ENCODE data around the gene IFT22.
"Not testable (repeated sequence)": the region's sequence is repeated elsewhere in the genome, so short reads cannot be mapped to it uniquely, and the experiment has no call there.

Gene IFT22

DNA sequence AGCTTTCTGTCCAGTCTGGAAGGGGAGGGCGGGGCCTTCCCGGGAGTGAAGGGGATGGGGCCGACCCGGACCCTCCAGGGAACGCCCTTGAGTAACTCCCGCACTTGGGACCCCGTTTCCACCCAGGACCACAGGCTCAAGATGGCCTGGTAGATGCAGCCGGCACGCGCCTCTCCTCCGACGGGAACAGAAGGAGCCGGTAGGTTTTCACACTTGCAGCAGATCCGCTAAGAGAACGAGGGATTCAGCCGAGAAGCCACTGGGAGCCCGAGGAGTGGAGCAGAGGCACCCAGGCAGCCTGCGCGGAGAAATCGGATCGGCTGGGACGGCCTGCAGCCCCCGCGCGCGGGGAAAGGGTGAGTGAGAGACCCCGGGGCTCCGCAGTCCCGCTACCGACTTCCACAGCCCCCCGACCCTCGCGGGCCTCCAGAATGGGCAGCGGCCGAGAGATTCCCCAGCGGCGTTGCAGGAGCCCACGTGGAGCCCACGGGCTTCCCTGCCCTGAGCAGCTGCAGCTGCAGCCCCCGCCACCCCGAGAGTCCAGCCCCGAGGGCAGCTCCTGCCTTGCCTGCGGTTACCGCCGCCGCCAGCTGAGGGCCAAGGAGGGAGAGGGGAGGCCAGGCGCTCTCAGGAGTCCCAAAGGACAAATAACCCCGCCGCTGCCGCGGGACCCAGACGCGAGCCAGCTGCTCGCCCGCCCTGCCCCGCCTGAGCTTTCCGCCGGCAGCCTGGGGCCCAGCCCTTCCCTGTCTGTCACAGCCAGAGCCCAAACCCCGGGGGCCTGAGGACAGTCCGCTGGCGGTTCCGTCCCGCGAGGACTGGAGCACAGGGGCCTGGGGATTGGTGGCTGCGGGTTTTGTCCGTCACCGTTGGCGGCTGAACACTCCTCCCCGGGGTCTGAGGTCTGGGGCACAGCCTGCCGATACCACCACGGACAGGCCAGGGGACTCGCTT lies 21.8 kb downstream of the IFT22 start:
- Histone ChIP-seq H3K9ac (ENCODE audit: insufficient read length, low read depth) (peak overlapping the region; percentile 32), H3K36me3 (ENCODE audit: insufficient read depth, insufficient read length, low read length) (no peaks in the 10 kb centered on the region), H3K9me3 (ENCODE audit: insufficient read depth, low read length) (peaks cover 17% of the 10 kb centered on the region), H3K27me3 (ENCODE audit: insufficient read depth, insufficient read length) (no peaks in the 10 kb centered on the region), H3K4me3 (ENCODE audit: insufficient read length, low read depth) (peak overlapping the region; percentile 11), H3K4me1 (ENCODE audit: insufficient read depth, insufficient read length) (no peaks in the 10 kb centered on the region)
- DNase-seq (ENCODE audit: low read depth, low spot score): no peak
- TF ChIP-seq SUZ12 (IDR thresholded peaks at IDR 0.05; ENCODE audit: extremely low read depth, insufficient read depth, insufficient read length): no peak
- TF ChIP-seq ZNF274 (IDR thresholded peaks at IDR 0.05; ENCODE audit: low read depth, low read length): no peak
- TF ChIP-seq YY1 (IDR thresholded peaks at IDR 0.05; ENCODE audit: insufficient read depth, insufficient read length): no peak

- no peaks in the 10 kb centered on the region for H3K9me3 ChIP-seq (ENCODE audit: insufficient read depth, low read length)
- H3K9ac ChIP-seq (ENCODE audit: insufficient read length, low read depth): peak overlapping the region; percentile 12
- no peaks in the 10 kb centered on the region for H3K36me3 ChIP-seq (ENCODE audit: insufficient read depth, insufficient read length, low read length)
- no peaks in the 10 kb centered on the region for H3K4me1 ChIP-seq (ENCODE audit: insufficient read depth, insufficient read length)
- no peak for TF ChIP-seq ZNF274 (IDR thresholded peaks at IDR 0.05; ENCODE audit: low read depth, low read length)
- TF ChIP-seq YY1 (IDR thresholded peaks at IDR 0.05; ENCODE audit: insufficient read depth, insufficient read length): no peak
- no peak for TF ChIP-seq SUZ12 (IDR thresholded peaks at IDR 0.05; ENCODE audit: extremely low read depth, insufficient read depth, insufficient read length)
- no peak for DNase-seq (ENCODE audit: low read depth, low spot score)
- no peaks in the 10 kb centered on the region for H3K27me3 ChIP-seq (ENCODE audit: insufficient read depth, insufficient read length)
- no peak overlapping the region for H3K4me3 ChIP-seq (ENCODE audit: insufficient read length, low read depth)
These were observed 26.8 kb downstream of the IFT22 start for GRCh38 chr7:101294832-101295121.

GRCh38 chr7:101294039-101294831 lies 27.4 kb downstream of the IFT22 start:
- no peak for TF ChIP-seq YY1 (IDR thresholded peaks at IDR 0.05; ENCODE audit: insufficient read depth, insufficient read length)
- no peak for TF ChIP-seq SUZ12 (IDR thresholded peaks at IDR 0.05; ENCODE audit: extremely low read depth, insufficient read depth, insufficient read length)
- no peak for TF ChIP-seq ZNF274 (IDR thresholded peaks at IDR 0.05; ENCODE audit: low read depth, low read length)
- peak overlapping the region; percentile 12 for H3K9ac ChIP-seq (ENCODE audit: insufficient read length, low read depth)
- no peaks in the 10 kb centered on the region for H3K9me3 ChIP-seq (ENCODE audit: insufficient read depth, low read length)
- peak; percentile 99 for DNase-seq (ENCODE audit: low read depth, low spot score)
- no peaks in the 10 kb centered on the region for H3K27me3 ChIP-seq (ENCODE audit: insufficient read depth, insufficient read length)
- no peaks in the 10 kb centered on the region for H3K4me1 ChIP-seq (ENCODE audit: insufficient read depth, insufficient read length)
- no peaks in the 10 kb centered on the region for H3K36me3 ChIP-seq (ENCODE audit: insufficient read depth, insufficient read length, low read length)
- H3K4me3 ChIP-seq (ENCODE audit: insufficient read length, low read depth): no peak overlapping the region

- H3K9me3 ChIP-seq (ENCODE audit: insufficient read depth, low read length); H3K4me1 ChIP-seq (ENCODE audit: insufficient read depth, insufficient read length); H3K27me3 ChIP-seq (ENCODE audit: insufficient read depth, insufficient read length); H3K36me3 ChIP-seq (ENCODE audit: insufficient read depth, insufficient read length, low read length); DNase-seq (ENCODE audit: low read depth, low spot score); H3K4me3 ChIP-seq (ENCODE audit: insufficient read length, low read depth): not testable (repeated sequence)
- H3K9ac ChIP-seq (ENCODE audit: insufficient read length, low read depth): peak overlapping the region; percentile 14
These were observed 28.3 kb downstream of the IFT22 start for GRCh38 chr7:101293069-101294021.

DNA sequence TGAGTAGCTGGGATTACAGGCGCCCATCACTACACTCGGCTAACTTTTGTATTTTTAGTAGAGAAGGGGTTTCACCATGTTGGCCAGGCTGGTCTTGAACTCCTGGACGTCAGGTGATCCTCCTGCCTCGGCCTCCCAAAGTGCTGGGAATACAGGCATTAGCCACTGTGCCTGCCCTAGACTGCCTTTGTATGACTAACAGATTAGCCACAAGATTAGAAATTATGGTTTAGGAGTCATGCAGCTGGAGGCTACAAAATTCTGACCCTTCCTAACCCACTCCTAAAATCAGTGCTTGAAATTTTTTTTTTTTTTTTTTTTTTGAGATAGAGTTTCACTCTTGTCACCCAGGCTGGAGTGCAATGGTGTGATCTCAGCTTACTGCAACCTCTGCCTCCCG lies 29.0 kb downstream of the IFT22 start:
- not testable (repeated sequence) for H3K4me3 ChIP-seq (ENCODE audit: insufficient read length, low read depth); H3K4me1 ChIP-seq (ENCODE audit: insufficient read depth, insufficient read length); H3K27me3 ChIP-seq (ENCODE audit: insufficient read depth, insufficient read length); DNase-seq (ENCODE audit: low read depth, low spot score); H3K36me3 ChIP-seq (ENCODE audit: insufficient read depth, insufficient read length, low read length); H3K9ac ChIP-seq (ENCODE audit: insufficient read length, low read depth); H3K9me3 ChIP-seq (ENCODE audit: insufficient read depth, low read length)

DNA sequence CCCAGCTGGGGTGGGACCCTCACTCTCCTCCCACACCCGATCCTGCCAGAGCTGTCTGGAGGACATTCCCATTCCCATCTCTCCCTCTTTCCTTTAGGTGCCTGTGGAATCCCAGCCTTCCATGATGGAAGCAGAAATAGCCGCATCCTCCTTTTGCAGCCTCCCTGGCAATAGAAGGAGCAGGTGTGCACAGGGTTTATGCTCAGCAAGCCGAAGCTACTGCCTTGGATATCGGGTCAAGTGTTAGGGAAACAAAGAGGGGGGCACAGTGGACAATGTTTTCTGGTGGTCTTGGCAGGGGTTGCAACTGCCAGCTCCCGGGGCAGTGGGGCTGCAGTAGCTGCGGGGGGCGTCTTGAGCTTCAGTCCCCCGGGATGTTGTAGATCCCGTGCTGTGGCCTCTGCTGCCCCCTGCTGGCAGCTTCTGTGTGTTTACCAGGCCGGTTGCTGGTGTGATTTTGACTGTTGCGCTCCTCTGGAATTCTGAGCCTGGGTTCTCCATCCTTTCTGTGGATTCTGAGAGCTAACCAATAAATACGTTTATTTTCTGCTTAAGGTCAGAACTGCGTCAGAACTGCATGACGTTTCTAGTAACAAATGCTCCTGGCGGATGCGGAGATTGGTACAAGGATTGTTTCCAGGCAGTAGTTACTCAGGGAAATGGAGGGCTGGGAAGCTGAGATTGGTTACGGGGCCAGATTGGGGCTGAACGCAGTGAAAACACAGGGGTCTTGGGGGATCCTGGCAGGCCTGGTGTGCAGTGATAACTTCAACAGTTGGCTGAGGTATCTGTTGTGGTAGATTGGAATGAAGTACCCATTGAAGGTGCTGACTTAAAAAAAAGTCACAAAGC lies 31.2 kb downstream of the IFT22 start:
- not testable (repeated sequence) for H3K36me3 ChIP-seq (ENCODE audit: insufficient read depth, insufficient read length, low read length); H3K9me3 ChIP-seq (ENCODE audit: insufficient read depth, low read length); DNase-seq (ENCODE audit: low read depth, low spot score); H3K4me1 ChIP-seq (ENCODE audit: insufficient read depth, insufficient read length); H3K27me3 ChIP-seq (ENCODE audit: insufficient read depth, insufficient read length)
- H3K9ac ChIP-seq (ENCODE audit: insufficient read length, low read depth): peak overlapping the region; percentile 42
- H3K4me3 ChIP-seq (ENCODE audit: insufficient read length, low read depth): peak overlapping the region; percentile 4

DNA sequence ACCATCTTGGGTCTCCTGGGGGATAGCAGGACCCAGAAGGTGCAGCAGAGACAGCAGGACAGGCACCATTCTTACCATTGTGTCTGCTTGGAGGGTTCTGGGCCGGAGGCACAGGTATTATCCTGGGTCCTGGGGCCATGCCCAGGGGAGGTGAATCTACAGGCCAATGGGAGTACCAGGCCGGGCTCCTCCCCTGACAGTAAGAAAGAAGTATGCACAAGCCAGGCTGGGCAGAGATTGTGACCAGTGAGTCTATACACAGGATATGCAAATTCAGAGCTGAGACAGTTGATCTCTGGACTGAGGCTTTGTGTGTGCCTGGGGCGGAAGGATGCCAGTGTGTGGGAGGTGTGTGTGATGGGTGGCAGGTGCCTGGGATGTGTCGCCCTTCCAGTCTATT lies 31.9 kb downstream of the IFT22 start:
- not testable (repeated sequence) for H3K4me1 ChIP-seq (ENCODE audit: insufficient read depth, insufficient read length); H3K9me3 ChIP-seq (ENCODE audit: insufficient read depth, low read length); H3K36me3 ChIP-seq (ENCODE audit: insufficient read depth, insufficient read length, low read length); DNase-seq (ENCODE audit: low read depth, low spot score); H3K27me3 ChIP-seq (ENCODE audit: insufficient read depth, insufficient read length)
- peak overlapping the region; percentile 32 for H3K9ac ChIP-seq (ENCODE audit: insufficient read length, low read depth)
- H3K4me3 ChIP-seq (ENCODE audit: insufficient read length, low read depth): peak overlapping the region; percentile 36
